Measurements from ENCODE around the gene KSR1. TPM values are rescaled to one million over a fixed set of nuclear protein-coding genes. Genes with fewer than 3 reads are reported as not detected.

KSR1 gene
- total and polyA plus RNA-seq, 2 of the 8 experiments (the other 6 are each of a cell fraction or from before 2014, with no cell fraction given) = 14.1 to 34.7 TPM

- TF ChIP-seq HDAC2 (IDR thresholded peaks at IDR 0.05; ENCODE audit: borderline replicate concordance in 1 of 2, low read depth in 2 of 2, low read length in 2 of 2) = no peak
- TF ChIP-seq TCF12 (IDR thresholded peaks at IDR 0.05; ENCODE audit: low read depth, low read length) = no peak
- no peak for TF ChIP-seq EGR1 (IDR thresholded peaks at IDR 0.05; ENCODE audit: borderline replicate concordance, low read depth, low read length)
- TF ChIP-seq GTF2F1 (IDR thresholded peaks at IDR 0.05; ENCODE audit: borderline replicate concordance, low read depth, low read length) = no peak
Observed at GRCh38 chr17:27524594-27524993, 68.3 kb downstream of the KSR1 start (continued).

Measured in H1 (cell line).